Measurements from ENCODE around the gene CTRL. TPM values are rescaled to one million over a fixed set of nuclear protein-coding genes. Genes with fewer than 3 reads are reported as not detected.
"Not testable (repeated sequence)": the region's sequence is repeated elsewhere in the genome, so short reads cannot be mapped to it uniquely, and the experiment has no call there.

CTRL gene
- total RNA-seq, 1 donor from 2014 or later: 1.2 TPM

- no peak overlapping the region for H3K4me3 Mint-ChIP-seq (ENCODE audit: unreplicated experiment)
- Histone ChIP-seq H3K9me3 (ENCODE audit: insufficient read depth, low read depth, low read length) (no peaks in the 10 kb centered on the region), H3K79me2 (ENCODE audit: insufficient read depth, low read length) (no peaks in the 10 kb centered on the region), H2AFZ (ENCODE audit: low read depth, low read length) (no peak overlapping the region), H3K27ac (ENCODE audit: low read depth, low read length) (no peak overlapping the region), H3K4me3 (ENCODE audit: insufficient read depth, low read depth, low read length) (no peak overlapping the region), H3K4me2 (ENCODE audit: low read length) (no peak overlapping the region), H3K27me3 (ENCODE audit: insufficient read depth, low read length) (peaks cover 16% of the 10 kb centered on the region), H3K9ac (ENCODE audit: low read length) (no peak overlapping the region), H3K4me1 (ENCODE audit: insufficient read depth, low read length) (no peaks in the 10 kb centered on the region), H3K36me3 (ENCODE audit: insufficient read depth, low read length) (no peaks in the 10 kb centered on the region), H4K20me1 (ENCODE audit: insufficient read depth, low read length) (no peaks in the 10 kb centered on the region)
- TF ChIP-seq EZH2 (IDR thresholded peaks at IDR 0.05; ENCODE audit: insufficient read depth, low read length) (no peak), CTCF (IDR thresholded peaks at IDR 0.05; ENCODE audit: insufficient read depth, low read depth, low read length) (no peak)
- DNase-seq (ENCODE audit: low read depth) (no peak), FAIRE-seq (no peak)
- no peaks in the 10 kb centered on the region for H3K36me3 Mint-ChIP-seq (ENCODE audit: low read depth, unreplicated experiment)
- no peak overlapping the region for H3K27ac Mint-ChIP-seq (ENCODE audit: unreplicated experiment)
- peaks cover 25% of the 10 kb centered on the region for H3K27me3 Mint-ChIP-seq (ENCODE audit: low read depth, unreplicated experiment)
- no peaks in the 10 kb centered on the region for H3K9me3 Mint-ChIP-seq (ENCODE audit: unreplicated experiment)
- H3K4me1 Mint-ChIP-seq (ENCODE audit: low read depth, unreplicated experiment): no peaks in the 10 kb centered on the region
Observed at GRCh38 chr16:67975321-67976105, 43.9 kb upstream of the CTRL start.

GRCh38 chr16:67972285-67972684 lies 40.6 kb upstream of the CTRL start:
- not testable (repeated sequence) for H3K27ac ChIP-seq (ENCODE audit: low read depth, low read length); H3K36me3 Mint-ChIP-seq (ENCODE audit: low read depth, unreplicated experiment); H3K9ac ChIP-seq (ENCODE audit: low read length); DNase-seq (ENCODE audit: low read depth); H3K9me3 ChIP-seq (ENCODE audit: insufficient read depth, low read depth, low read length); H2AFZ ChIP-seq (ENCODE audit: low read depth, low read length); H3K36me3 ChIP-seq (ENCODE audit: insufficient read depth, low read length); FAIRE-seq; H3K4me1 Mint-ChIP-seq (ENCODE audit: low read depth, unreplicated experiment); H3K4me2 ChIP-seq (ENCODE audit: low read length); H4K20me1 ChIP-seq (ENCODE audit: insufficient read depth, low read length); H3K27ac Mint-ChIP-seq (ENCODE audit: unreplicated experiment); H3K9me3 Mint-ChIP-seq (ENCODE audit: unreplicated experiment); H3K4me3 ChIP-seq (ENCODE audit: insufficient read depth, low read depth, low read length); H3K4me3 Mint-ChIP-seq (ENCODE audit: unreplicated experiment)
- Histone ChIP-seq H3K4me1 (ENCODE audit: insufficient read depth, low read length) (peaks cover 11% of the 10 kb centered on the region), H3K27me3 (ENCODE audit: insufficient read depth, low read length) (peaks cover 10% of the 10 kb centered on the region), H3K79me2 (ENCODE audit: insufficient read depth, low read length) (peaks cover 11% of the 10 kb centered on the region)
- H3K27me3 Mint-ChIP-seq (ENCODE audit: low read depth, unreplicated experiment): peaks cover 24% of the 10 kb centered on the region

- no peaks in the 10 kb centered on the region for H3K9me3 Mint-ChIP-seq (ENCODE audit: unreplicated experiment)
- H3K4me1 Mint-ChIP-seq (ENCODE audit: low read depth, unreplicated experiment): peaks cover 11% of the 10 kb centered on the region
- peaks cover 23% of the 10 kb centered on the region for H3K79me2 ChIP-seq (ENCODE audit: insufficient read depth, low read length)
- no peaks in the 10 kb centered on the region for H3K9me3 ChIP-seq (ENCODE audit: insufficient read depth, low read depth, low read length)
- H3K9ac ChIP-seq (ENCODE audit: low read length): no peak overlapping the region
- H3K4me2 ChIP-seq (ENCODE audit: low read length): no peak overlapping the region
- peaks cover 3% of the 10 kb centered on the region for H3K27me3 ChIP-seq (ENCODE audit: insufficient read depth, low read length)
- TF ChIP-seq EZH2 (IDR thresholded peaks at IDR 0.05; ENCODE audit: insufficient read depth, low read length) (no peak), CTCF (IDR thresholded peaks at IDR 0.05; ENCODE audit: insufficient read depth, low read depth, low read length) (no peak)
- FAIRE-seq (no peak), DNase-seq (ENCODE audit: low read depth) (no peak)
- H4K20me1 ChIP-seq (ENCODE audit: insufficient read depth, low read length): peaks cover 18% of the 10 kb centered on the region
- no peak overlapping the region for H3K27ac ChIP-seq (ENCODE audit: low read depth, low read length)
- no peak overlapping the region for H3K4me3 Mint-ChIP-seq (ENCODE audit: unreplicated experiment)
- peaks cover 23% of the 10 kb centered on the region for H3K4me1 ChIP-seq (ENCODE audit: insufficient read depth, low read length)
- H3K36me3 ChIP-seq (ENCODE audit: insufficient read depth, low read length): no peaks in the 10 kb centered on the region
- no peaks in the 10 kb centered on the region for H3K36me3 Mint-ChIP-seq (ENCODE audit: low read depth, unreplicated experiment)
- no peak overlapping the region for H2AFZ ChIP-seq (ENCODE audit: low read depth, low read length)
- H3K27ac Mint-ChIP-seq (ENCODE audit: unreplicated experiment): no peak overlapping the region
- no peak overlapping the region for H3K4me3 ChIP-seq (ENCODE audit: insufficient read depth, low read depth, low read length)
- H3K27me3 Mint-ChIP-seq (ENCODE audit: low read depth, unreplicated experiment): peaks cover 13% of the 10 kb centered on the region
Observed at GRCh38 chr16:67971111-67971510, 39.4 kb upstream of the CTRL start.

Data from astrocyte (in vitro differentiated cells and primary cell).